H54 (cell line): ENCODE results near the gene STUB1.

ENCODE experiments used
- DNase-seq: peaks from one replicate; pipeline ENCODE4 v3.0.0; 2011; ENCODE audit warnings: low spot score, mixed read lengths; ENCODE audit not compliant: insufficient read length
- FAIRE-seq: peaks from 3 replicates; lab custom pipeline; 2011; peaks lifted over from hg19 to GRCh38; lab: Jason Lieb, UNC
- POLR2A ChIP-seq: IDR thresholded peaks from 2 replicates; pipeline ENCODE4 v1.6.1; 2011; ENCODE audit warnings: low read depth, mild to moderate bottlenecking, low read length

The STUB1 gene

DNA sequence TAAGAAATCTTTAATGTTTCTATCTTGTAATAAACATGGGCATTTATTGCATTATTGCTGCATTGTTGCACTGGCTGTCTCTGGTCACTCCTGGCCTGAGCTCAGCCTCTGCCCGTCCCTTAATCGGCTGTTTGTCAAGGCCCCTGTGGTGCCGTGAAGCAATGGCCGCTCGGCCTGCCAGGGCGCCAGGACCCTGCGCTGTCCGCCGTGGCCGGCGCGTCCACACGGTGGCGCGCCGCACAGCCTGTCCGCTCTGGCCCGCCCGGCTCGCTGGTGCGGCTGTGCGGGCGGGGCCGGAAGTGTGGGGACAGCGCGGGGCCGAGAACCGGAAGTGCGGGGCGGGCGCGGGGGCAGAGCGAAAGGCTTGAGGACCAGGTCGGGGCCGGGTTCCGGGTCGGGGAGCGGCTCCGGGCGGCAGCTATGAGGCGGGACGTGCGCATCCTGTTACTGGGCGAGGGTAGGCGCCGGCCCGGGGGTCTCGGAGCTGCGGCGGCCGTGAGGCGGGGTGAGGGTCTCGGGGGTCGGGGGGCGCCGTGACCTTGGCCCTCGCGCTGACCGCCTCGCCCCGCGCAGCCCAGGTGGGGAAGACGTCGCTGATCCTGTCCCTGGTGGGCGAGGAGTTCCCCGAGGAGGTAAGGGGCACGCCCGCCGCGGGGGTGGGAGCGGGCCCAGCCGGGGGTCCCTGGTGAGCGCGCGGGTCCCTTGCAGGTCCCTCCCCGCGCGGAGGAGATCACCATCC lies 12.3 kb upstream of the STUB1 start, which contains the start of gene RHOT2:
Gene RHOT2 (plus strand): TSS at position 353 of the 739 bp plus-strand sequence. CDS start 68 bp downstream, at position 421.
- FAIRE-seq (no peak), DNase-seq (peak; percentile 95)
- TF ChIP-seq POLR2A: peak; percentile 81

- DNase-seq: no peak
- FAIRE-seq: no peak
- no peak for TF ChIP-seq POLR2A
These were observed 11.6 kb upstream of the STUB1 start for GRCh38 chr16:668519-669171.

GRCh38 chr16:669666-670065 lies 10.5 kb upstream of the STUB1 start:
- TF ChIP-seq POLR2A: no peak
- FAIRE-seq: no peak
- DNase-seq: no peak

- no peak for TF ChIP-seq POLR2A
- DNase-seq (no peak), FAIRE-seq (no peak)
These were observed 9.5 kb upstream of the STUB1 start for GRCh38 chr16:670485-671352.

DNA sequence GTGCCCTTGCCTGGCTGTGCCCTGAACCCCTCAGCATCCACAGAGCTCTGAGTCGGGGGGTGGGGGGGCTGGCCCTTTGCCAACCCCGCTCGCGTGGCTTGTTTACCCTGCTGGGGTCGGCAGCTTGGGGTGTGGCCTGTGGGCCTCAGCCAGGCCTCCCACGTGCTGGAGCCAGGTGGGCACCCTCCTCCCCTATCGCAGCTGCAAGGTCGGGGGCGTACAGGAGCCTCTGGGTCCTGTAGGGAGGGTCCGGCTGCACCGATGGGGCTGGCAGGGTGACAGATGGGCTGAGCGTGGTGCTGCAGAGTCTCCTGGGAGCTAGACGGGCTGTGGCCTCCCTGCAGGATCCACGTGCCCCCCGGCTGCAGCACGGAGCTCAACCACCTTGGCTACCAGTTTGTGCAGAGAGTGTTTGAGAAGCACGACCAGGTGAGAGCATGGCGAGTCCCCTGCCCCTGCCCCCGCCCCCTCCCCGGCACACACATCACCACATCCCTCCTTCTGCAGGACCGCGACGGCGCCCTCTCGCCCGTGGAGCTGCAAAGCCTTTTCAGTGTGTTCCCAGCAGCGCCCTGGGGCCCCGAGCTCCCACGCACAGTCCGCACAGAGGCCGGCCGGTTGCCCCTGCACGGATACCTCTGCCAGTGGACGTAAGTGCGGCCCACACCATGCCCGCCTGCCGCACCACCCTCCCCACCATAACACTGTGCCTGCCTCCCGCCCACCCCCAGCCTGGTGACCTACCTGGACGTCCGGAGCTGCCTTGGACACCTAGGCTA lies 8.7 kb upstream of the STUB1 start:
- no peak for FAIRE-seq
- DNase-seq: no peak
- no peak for TF ChIP-seq POLR2A

- DNase-seq (no peak), FAIRE-seq (no peak)
- no peak for TF ChIP-seq POLR2A
These were observed 7.8 kb upstream of the STUB1 start for GRCh38 chr16:672371-672770.

- TF ChIP-seq POLR2A: no peak
- DNase-seq: no peak
- FAIRE-seq: no peak
These were observed 7.4 kb upstream of the STUB1 start for GRCh38 chr16:672851-673250.

GRCh38 chr16:673399-673991 lies 6.7 kb upstream of the STUB1 start:
- DNase-seq (no peak), FAIRE-seq (no peak)
- TF ChIP-seq POLR2A: no peak

GRCh38 chr16:674214-674881 lies 5.9 kb upstream of the STUB1 start:
- DNase-seq (no peak), FAIRE-seq (no peak)
- no peak for TF ChIP-seq POLR2A

GRCh38 chr16:674968-675883 lies 5.0 kb upstream of the STUB1 start, which contains the start of gene RHBDL1:
Gene RHBDL1 (plus strand): TSS chr16:675671. CDS start chr16:675791, 120 bp downstream.
- FAIRE-seq (no peak), DNase-seq (no peak)
- TF ChIP-seq POLR2A: no peak

- DNase-seq (no peak), FAIRE-seq (no peak)
- TF ChIP-seq POLR2A: no peak
These were observed 4.2 kb upstream of the STUB1 start for GRCh38 chr16:675884-676564.

DNA sequence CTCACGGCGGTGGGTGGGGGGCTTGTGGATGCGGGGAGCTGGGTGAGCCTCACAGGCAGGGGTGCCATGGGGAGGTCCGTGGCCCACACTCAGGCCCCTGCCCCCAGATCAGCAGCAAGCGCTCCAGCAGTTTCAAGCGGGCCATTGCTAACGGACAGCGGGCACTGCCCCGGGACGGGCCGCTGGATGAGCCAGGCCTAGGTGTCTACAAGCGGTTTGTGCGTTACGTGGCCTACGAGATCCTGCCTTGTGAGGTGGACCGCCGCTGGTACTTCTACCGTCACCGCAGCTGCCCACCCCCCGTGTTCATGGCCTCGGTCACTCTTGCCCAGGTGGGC lies 3.7 kb upstream of the STUB1 start:
- DNase-seq (no peak), FAIRE-seq (no peak)
- no peak for TF ChIP-seq POLR2A
